ENCODE results near the gene VWCE. TPM values are rescaled to one million over a fixed set of nuclear protein-coding genes. Genes with fewer than 3 reads are reported as not detected.
A peak's percentile ranks its signal among the peaks of the same experiment; 100 is the strongest.

Gene VWCE
- total RNA-seq, 5 donors from 2014 or later (not counting 1 experiment from before 2014, with no cell fraction given): 0.48 to 1.3 (median 0.60) TPM

- Histone ChIP-seq H3K4me1 (ENCODE audit: control insufficient read depth in 1 of 2, extremely low read depth in 1 of 2, insufficient read depth in 2 of 2, low read length in 2 of 2) (peaks cover 5 to 23% of the 10 kb centered on the region in 2 experiments), H3K9me3 (no peaks in the 10 kb centered on the region), H3K4me3 (ENCODE audit: control insufficient read depth in 1 of 2, extremely low read depth in 1 of 2, low read length in 1 of 2) (no peak overlapping the region), H3K36me3 (ENCODE audit: control insufficient read depth in 2 of 2, extremely low read depth in 1 of 2, insufficient read depth in 1 of 2, low read length in 1 of 2) (no peaks in the 10 kb centered on the region), H3K27ac (ENCODE audit: low read length) (no peak overlapping the region), H3K27me3 (replicated peaks in 1 of 2; ENCODE audit: control insufficient read depth in 2 of 2, extremely low read depth in 1 of 2, insufficient read depth in 2 of 2, low read length in 1 of 2) (peaks cover 0 to 46% of the 10 kb centered on the region in 2 experiments)
- POLR2A ChIA-PET: interaction anchor here in 1 of 2 donors (0.6 kb wide), 1 partner anchor 14 kb away, joined by 5 read pairs; no protein-coding TSS in a partner anchor
- WGBS (ENCODE audit: insufficient coverage): 87% methylated on average over 6 of the region's 12 CpGs
- ATAC-seq (replicated peaks in 1 of 4) (no peak), DNase-seq (no peak)
- H3K27ac Mint-ChIP-seq: no peak overlapping the region
- CTCF ChIA-PET: interaction anchor here in 1 of 2 donors (0.7 kb wide), 1 partner anchor 500 kb away, joined by 4 read pairs; no protein-coding TSS in a partner anchor
- no peaks in the 10 kb centered on the region for H3K9me3 Mint-ChIP-seq
- H3K4me3 Mint-ChIP-seq: no peak overlapping the region
- peaks cover 8 to 23% of the 10 kb centered on the region in 2 donors for H3K27me3 Mint-ChIP-seq
- H3K4me1 Mint-ChIP-seq: peaks cover 8 to 13% (median 11%) of the 10 kb centered on the region in 3 donors
- H3K36me3 Mint-ChIP-seq: no peaks in the 10 kb centered on the region
Observed at GRCh38 chr11:61290905-61291690, 4.0 kb downstream of the VWCE start.

- peaks cover 0 to 5% (median 0%) of the 10 kb centered on the region in 3 donors for H3K9me3 Mint-ChIP-seq
- Histone ChIP-seq H3K4me3 (ENCODE audit: control insufficient read depth in 1 of 2, extremely low read depth in 1 of 2, low read length in 1 of 2) (no peak overlapping the region), H3K36me3 (ENCODE audit: control insufficient read depth in 2 of 2, extremely low read depth in 1 of 2, insufficient read depth in 1 of 2, low read length in 1 of 2) (no peaks in the 10 kb centered on the region), H3K4me1 (ENCODE audit: control insufficient read depth in 1 of 2, extremely low read depth in 1 of 2, insufficient read depth in 2 of 2, low read length in 2 of 2) (no peaks in the 10 kb centered on the region), H3K9me3 (no peaks in the 10 kb centered on the region), H3K27me3 (replicated peaks in 1 of 2; ENCODE audit: control insufficient read depth in 2 of 2, extremely low read depth in 1 of 2, insufficient read depth in 2 of 2, low read length in 1 of 2) (peaks cover 0 to 22% of the 10 kb centered on the region in 2 experiments), H3K27ac (ENCODE audit: low read length) (no peak overlapping the region)
- ATAC-seq (replicated peaks in 1 of 4) (no peak), DNase-seq (no peak)
- 92% methylated on average over 12 of the region's 14 CpGs for WGBS (ENCODE audit: insufficient coverage)
- H3K27me3 Mint-ChIP-seq: peaks cover 3 to 12% of the 10 kb centered on the region in 2 donors
- H3K4me1 Mint-ChIP-seq: no peaks in the 10 kb centered on the region
- no peak overlapping the region for H3K4me3 Mint-ChIP-seq
- ChIA-PET CTCF (no interaction called here), POLR2A (no interaction called here)
- no peak overlapping the region for H3K27ac Mint-ChIP-seq
- H3K36me3 Mint-ChIP-seq: no peaks in the 10 kb centered on the region
Observed at GRCh38 chr11:61287338-61287977, 7.7 kb downstream of the VWCE start.

GRCh38 chr11:61283613-61284012 lies 11.5 kb downstream of the VWCE start:
- Histone ChIP-seq H3K9me3 (no peaks in the 10 kb centered on the region), H3K36me3 (ENCODE audit: control insufficient read depth in 2 of 2, extremely low read depth in 1 of 2, insufficient read depth in 1 of 2, low read length in 1 of 2) (no peaks in the 10 kb centered on the region), H3K27ac (ENCODE audit: low read length) (no peak overlapping the region), H3K27me3 (replicated peaks in 1 of 2; ENCODE audit: control insufficient read depth in 2 of 2, extremely low read depth in 1 of 2, insufficient read depth in 2 of 2, low read length in 1 of 2) (peaks cover 0 to 11% of the 10 kb centered on the region in 2 experiments), H3K4me1 (ENCODE audit: control insufficient read depth in 1 of 2, extremely low read depth in 1 of 2, insufficient read depth in 2 of 2, low read length in 2 of 2) (no peaks in the 10 kb centered on the region), H3K4me3 (ENCODE audit: control insufficient read depth in 1 of 2, extremely low read depth in 1 of 2, low read length in 1 of 2) (no peak overlapping the region)
- ATAC-seq (replicated peaks in 1 of 4) (no peak), DNase-seq (no peak)
- no peaks in the 10 kb centered on the region for H3K36me3 Mint-ChIP-seq
- 100% methylated on average over 2 of the region's 4 CpGs for WGBS (ENCODE audit: insufficient coverage)
- H3K4me3 Mint-ChIP-seq: no peak overlapping the region
- H3K27ac Mint-ChIP-seq: no peak overlapping the region
- H3K9me3 Mint-ChIP-seq: peaks cover 0 to 5% (median 0%) of the 10 kb centered on the region in 3 donors
- no peaks in the 10 kb centered on the region for H3K27me3 Mint-ChIP-seq
- CTCF ChIA-PET: no interaction called here
- no peaks in the 10 kb centered on the region for H3K4me1 Mint-ChIP-seq
- POLR2A ChIA-PET: no interaction called here

- Histone ChIP-seq H3K36me3 (ENCODE audit: control insufficient read depth in 2 of 2, extremely low read depth in 1 of 2, insufficient read depth in 1 of 2, low read length in 1 of 2) (no peaks in the 10 kb centered on the region), H3K27ac (ENCODE audit: low read length) (no peak overlapping the region), H3K27me3 (replicated peaks in 1 of 2; ENCODE audit: control insufficient read depth in 2 of 2, extremely low read depth in 1 of 2, insufficient read depth in 2 of 2, low read length in 1 of 2) (peaks cover 0 to 8% of the 10 kb centered on the region in 2 experiments), H3K4me3 (ENCODE audit: control insufficient read depth in 1 of 2, extremely low read depth in 1 of 2, low read length in 1 of 2) (no peak overlapping the region), H3K4me1 (ENCODE audit: control insufficient read depth in 1 of 2, extremely low read depth in 1 of 2, insufficient read depth in 2 of 2, low read length in 2 of 2) (no peaks in the 10 kb centered on the region), H3K9me3 (no peaks in the 10 kb centered on the region)
- H3K27ac Mint-ChIP-seq: no peak overlapping the region
- DNase-seq: peak in 2 of 35 experiments; percentile 2 to 12
- 81% methylated on average over 31 of the region's 35 CpGs for WGBS (ENCODE audit: insufficient coverage)
- peaks cover 0 to 5% (median 0%) of the 10 kb centered on the region in 3 donors for H3K9me3 Mint-ChIP-seq
- H3K36me3 Mint-ChIP-seq: no peaks in the 10 kb centered on the region
- H3K4me3 Mint-ChIP-seq: no peak overlapping the region
- H3K27me3 Mint-ChIP-seq: peaks cover 0 to 2% of the 10 kb centered on the region in 2 donors
- CTCF ChIA-PET: no interaction called here
- no peak for ATAC-seq (replicated peaks in 1 of 4)
- H3K4me1 Mint-ChIP-seq: no peaks in the 10 kb centered on the region
- POLR2A ChIA-PET: no interaction called here
Observed at GRCh38 chr11:61281581-61282250, 13.4 kb downstream of the VWCE start.

- no peak for DNase-seq
- ATAC-seq (replicated peaks in 1 of 4): no peak
- H3K36me3 Mint-ChIP-seq: no peaks in the 10 kb centered on the region
- H3K4me1 Mint-ChIP-seq: no peaks in the 10 kb centered on the region
- H3K4me3 Mint-ChIP-seq: no peak overlapping the region
- Histone ChIP-seq H3K36me3 (ENCODE audit: control insufficient read depth in 2 of 2, extremely low read depth in 1 of 2, insufficient read depth in 1 of 2, low read length in 1 of 2) (no peaks in the 10 kb centered on the region), H3K4me1 (ENCODE audit: control insufficient read depth in 1 of 2, extremely low read depth in 1 of 2, insufficient read depth in 2 of 2, low read length in 2 of 2) (no peaks in the 10 kb centered on the region), H3K27ac (ENCODE audit: low read length) (no peak overlapping the region), H3K9me3 (no peaks in the 10 kb centered on the region), H3K27me3 (replicated peaks in 1 of 2; ENCODE audit: control insufficient read depth in 2 of 2, extremely low read depth in 1 of 2, insufficient read depth in 2 of 2, low read length in 1 of 2) (peaks cover 0 to 5% of the 10 kb centered on the region in 2 experiments), H3K4me3 (ENCODE audit: control insufficient read depth in 1 of 2, extremely low read depth in 1 of 2, low read length in 1 of 2) (no peak overlapping the region)
- WGBS (ENCODE audit: insufficient coverage): 99% methylated on average over 17 of the region's 20 CpGs
- H3K27me3 Mint-ChIP-seq: peaks cover 0 to 2% of the 10 kb centered on the region in 2 donors
- no peak overlapping the region for H3K27ac Mint-ChIP-seq
- POLR2A ChIA-PET: no interaction called here
- CTCF ChIA-PET: no interaction called here
- peaks cover 0 to 5% (median 0%) of the 10 kb centered on the region in 3 donors for H3K9me3 Mint-ChIP-seq
Observed at GRCh38 chr11:61280883-61281580, 14.1 kb downstream of the VWCE start.
